ENCODE data around the gene LRRC59. TPM values are rescaled to one million over a fixed set of nuclear protein-coding genes. Genes with fewer than 3 reads are reported as not detected.

The LRRC59 gene
- total and polyA plus RNA-seq, 2 of the 4 experiments (the other 2 are of a cell fraction) = 139 to 233 TPM

GRCh38 chr17:50353600-50354195 is 43.6 kb downstream of the LRRC59 start:
- ChIA-PET CTCF (no interaction called here), POLR2A (ENCODE audit: unreplicated experiment) (no interaction called here)
- H3K14ac ChIP-seq (replicated peaks; ENCODE audit: low read depth, low read length) = no peak overlapping the region
- peaks cover 31% of the 10 kb centered on the region for H4K20me1 ChIP-seq (ENCODE audit: insufficient read depth, low read length)
- peaks cover 54% of the 10 kb centered on the region for H3K36me3 ChIP-seq (ENCODE audit: control insufficient read depth, insufficient read depth, low read length)
- ATAC-seq (ENCODE audit: low read depth) = no peak
- H2AK9ac ChIP-seq (replicated peaks; ENCODE audit: low read depth, low read length, poor library complexity) = no peak overlapping the region
- no peak overlapping the region for H2BK5ac ChIP-seq (ENCODE audit: low read depth, low read length, poor library complexity, severe bottlenecking)
- DNase-seq = no peak
- H3K4ac ChIP-seq (ENCODE audit: low read depth, low read length) = no peak overlapping the region
- no peak overlapping the region for H4K91ac ChIP-seq (ENCODE audit: insufficient read depth, low read depth, low read length)
- H3K9ac ChIP-seq (ENCODE audit: low read depth, low read length) = no peak overlapping the region
- H3K4me1 ChIP-seq (ENCODE audit: control insufficient read depth, insufficient read depth, low read length) = peaks cover 5% of the 10 kb centered on the region; the same call in 1 of the 2 replicates
- no peak for TF ChIP-seq RAD21 (IDR thresholded peaks at IDR 0.05; ENCODE audit: low read length)
- no peak for TF ChIP-seq NFE2L2 (IDR thresholded peaks at IDR 0.05; ENCODE audit: low read depth, low read length)
- no peak for TF ChIP-seq MAFK (IDR thresholded peaks at IDR 0.05; ENCODE audit: low read depth, low read length)
- TF ChIP-seq CTCF (conservative IDR thresholded peaks at IDR 0.05; ENCODE audit: low read depth, low read length) = no peak
- TF ChIP-seq CEBPB (IDR thresholded peaks at IDR 0.05; ENCODE audit: low read depth, low read length) = no peak
- TF ChIP-seq MAZ (IDR thresholded peaks at IDR 0.05; ENCODE audit: borderline replicate concordance, low read depth, low read length) = no peak
- no peak for TF ChIP-seq MXI1 (IDR thresholded peaks at IDR 0.05; ENCODE audit: borderline replicate concordance, low read depth, low read length)
- no peak for TF ChIP-seq RFX5 (IDR thresholded peaks at IDR 0.05; ENCODE audit: low read depth, low read length)
- no peak for TF ChIP-seq ELK1 (IDR thresholded peaks at IDR 0.05; ENCODE audit: borderline replicate concordance, low read depth, low read length)
- TF ChIP-seq RCOR1 (IDR thresholded peaks at IDR 0.05; ENCODE audit: insufficient replicate concordance, low read length) = no peak
- TF ChIP-seq FOS (IDR thresholded peaks at IDR 0.05; ENCODE audit: low read depth, low read length) = no peak
- no peak for TF ChIP-seq USF2 (IDR thresholded peaks at IDR 0.05; ENCODE audit: low read depth, low read length)
- H3K79me1 ChIP-seq (ENCODE audit: low read depth in 1 of 2, low read length in 2 of 2) = peaks cover 19 to 45% of the 10 kb centered on the region in 2 experiments; a peak in 3 of 4 replicates
- no peak overlapping the region for H3K18ac ChIP-seq (ENCODE audit: low read depth, low read length)
- in situ Hi-C loops (cut with MboI; ENCODE audit: low sequenced_read_pairs) (no loop called here), intact Hi-C loops (cut with micrococcal nuclease) (no loop called here), dilution Hi-C loops (cut with HindIII; ENCODE audit: low sequenced_read_pairs, unreplicated experiment) (no loop called here)
- no peak overlapping the region for H3K56ac ChIP-seq (ENCODE audit: extremely low read depth, insufficient read depth, low read length)
- H2AK5ac ChIP-seq (ENCODE audit: low read depth, low read length) = no peak overlapping the region
- H2BK120ac ChIP-seq (ENCODE audit: low read depth, low read length) = no peak overlapping the region
- H2BK15ac ChIP-seq (ENCODE audit: low read depth, low read length) = no peak overlapping the region
- no peak overlapping the region for H4K8ac ChIP-seq (ENCODE audit: low read depth in 2 of 2, low read length in 2 of 2)
- no peak overlapping the region for H3K23ac ChIP-seq (ENCODE audit: low read depth, low read length)
- no peak overlapping the region for H3K27ac ChIP-seq (ENCODE audit: insufficient read depth, low read length)
- no peak overlapping the region for H3K4me2 ChIP-seq (ENCODE audit: low read depth, low read length)
- 98% methylated on average over 13 of the region's 27 CpGs; no CpG with 5 or more reads in 1 of the 2 experiments for WGBS, 2 experiments (ENCODE audit: extremely low coverage in 2 of 2, insufficient read length in 1 of 2)
- no peaks in the 10 kb centered on the region for H3K27me3 ChIP-seq (ENCODE audit: control insufficient read depth, insufficient read depth, low read length)
- peaks cover 17% of the 10 kb centered on the region for H3K9me1 ChIP-seq (ENCODE audit: insufficient read depth, low read length)
- H4K5ac ChIP-seq (ENCODE audit: low read depth, low read length) = no peak overlapping the region
- H2AFZ ChIP-seq (replicated peaks; ENCODE audit: low read length, poor library complexity) = no peak overlapping the region
- no peak overlapping the region for H3K4me3 ChIP-seq (ENCODE audit: insufficient read depth, low read depth, low read length)
- no peaks in the 10 kb centered on the region for H3K9me3 ChIP-seq (ENCODE audit: control insufficient read depth, insufficient read depth, low read length)
- BruUV-seq (replicated peaks) = no TSS peak
- H2BK20ac ChIP-seq (ENCODE audit: low read depth, low read length) = no peak overlapping the region
